Lower leg skin (tissue), 3 donors: Measurements from ENCODE around the gene CCND1.

ENCODE experiments used
- POLR2A ChIP-seq, 2 donors: fragments of 450-650 bp; IDR thresholded peaks; one replicate each; pipeline ENCODE4 v1.6.1; 2016 to 2017; ENCODE audit warnings: antibody characterized with exemption in 2 of 2, mild to moderate bottlenecking in 1 of 2, moderate library complexity in 1 of 2
- TF ChIP-seq, protein P1 (sequence below), 3 donors: fragments of 450-650 bp; IDR thresholded peaks; one replicate each; pipeline ENCODE4 v1.5.1; 2016; ENCODE audit warnings: antibody characterized with exemption in 3 of 3, mild to moderate bottlenecking in 3 of 3, moderate library complexity in 2 of 3

DNA sequence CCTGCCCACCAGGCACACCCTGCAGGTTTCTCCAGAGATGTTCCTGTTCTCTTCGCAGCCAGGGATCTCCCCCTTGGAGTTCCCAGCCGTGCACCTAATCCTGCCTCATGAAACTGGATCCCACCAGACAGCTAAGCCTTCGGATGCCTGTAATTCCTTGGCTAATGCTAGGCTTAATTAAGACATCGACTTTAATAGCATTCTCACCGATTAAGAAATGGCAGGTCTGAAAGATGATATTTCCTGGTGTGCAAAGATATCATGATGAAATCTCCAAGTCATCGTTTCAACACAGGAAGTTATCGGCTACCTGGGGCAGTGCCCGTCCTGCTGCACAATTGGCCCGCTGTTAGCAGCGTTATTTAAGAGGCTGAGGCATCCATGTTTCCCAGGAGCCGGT lies 41.5 kb upstream of the CCND1 start:
- TF ChIP-seq, protein P1, sequence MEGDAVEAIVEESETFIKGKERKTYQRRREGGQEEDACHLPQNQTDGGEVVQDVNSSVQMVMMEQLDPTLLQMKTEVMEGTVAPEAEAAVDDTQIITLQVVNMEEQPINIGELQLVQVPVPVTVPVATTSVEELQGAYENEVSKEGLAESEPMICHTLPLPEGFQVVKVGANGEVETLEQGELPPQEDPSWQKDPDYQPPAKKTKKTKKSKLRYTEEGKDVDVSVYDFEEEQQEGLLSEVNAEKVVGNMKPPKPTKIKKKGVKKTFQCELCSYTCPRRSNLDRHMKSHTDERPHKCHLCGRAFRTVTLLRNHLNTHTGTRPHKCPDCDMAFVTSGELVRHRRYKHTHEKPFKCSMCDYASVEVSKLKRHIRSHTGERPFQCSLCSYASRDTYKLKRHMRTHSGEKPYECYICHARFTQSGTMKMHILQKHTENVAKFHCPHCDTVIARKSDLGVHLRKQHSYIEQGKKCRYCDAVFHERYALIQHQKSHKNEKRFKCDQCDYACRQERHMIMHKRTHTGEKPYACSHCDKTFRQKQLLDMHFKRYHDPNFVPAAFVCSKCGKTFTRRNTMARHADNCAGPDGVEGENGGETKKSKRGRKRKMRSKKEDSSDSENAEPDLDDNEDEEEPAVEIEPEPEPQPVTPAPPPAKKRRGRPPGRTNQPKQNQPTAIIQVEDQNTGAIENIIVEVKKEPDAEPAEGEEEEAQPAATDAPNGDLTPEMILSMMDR (IDR thresholded peaks at IDR 0.05): no peak
- TF ChIP-seq POLR2A (IDR thresholded peaks at IDR 0.05): no peak
